HCT116 (cell line): ENCODE results near the gene SPEN. TPM values are rescaled to one million over a fixed set of nuclear protein-coding genes. Genes with fewer than 3 reads are reported as not detected.
"Not testable (repeated sequence)": the region's sequence is repeated elsewhere in the genome, so short reads cannot be mapped to it uniquely, and the experiment has no call there.

Experiments
- ATAC-seq: fragments of 200-7000 bp; cut with Tn5 transposase; 2 replicates; pipeline ENCODE4 v1.9.1; 2020; ENCODE audit warnings: mild to moderate bottlenecking, moderate library complexity
- BruUV-seq: library from RNA; stranded (reverse); fragments of 400-500 nt; replicated peaks from 2 replicates; lab custom pipeline; 2021; lab: Mats Ljungman, UMichigan
- CTCF ChIA-PET: fragments of 300-600 bp; sonication (Branson Sonifier 250); formaldehyde crosslinking; loops from one replicate; lab custom pipeline; 2021; ENCODE audit warnings: antibody characterized with exemption; lab: Charles Lee
- POLR2A ChIA-PET: fragments of 300-600, 350-600 bp; sonication (Branson Sonifier 250); formaldehyde crosslinking; loops from one replicate; lab custom pipeline; 2021; ENCODE audit warnings: antibody characterized with exemption; lab: Charles Lee
- RAD21 ChIA-PET, 2 experiments: fragments of 300-600 bp; sonication (Branson Sonifier 250); formaldehyde crosslinking; loops; one replicate each; lab custom pipeline; 2023; ENCODE audit warnings: low total read pairs in 2 of 2; ENCODE audit not compliant: uncharacterized antibody in 2 of 2, unreplicated experiment in 2 of 2, low non-redundant PET in 1 of 2; lab: Charles Lee
- DNase-seq: peaks from one replicate; pipeline ENCODE4 v3.0.0-alpha.2; 2010; ENCODE audit warnings: low read depth, low spot score
- H2AFZ ChIP-seq: fragments of 200-600 bp; shearing (Covaris generic), sonication (generic); 2 replicates; pipeline ENCODE4 v1.6.1; 2017; ENCODE audit warnings: low read depth, mixed run types, mixed read lengths, antibody characterized with exemption, low read length; ENCODE audit not compliant: poor library complexity, severe bottlenecking
- H3K27ac ChIP-seq: 2 replicates; pipeline ENCODE4 v1.5.1; 2012; ENCODE audit warnings: low read depth, low read length
- H3K27me3 ChIP-seq: fragments of 200-600 bp; sonication (generic); 2 replicates; pipeline ENCODE4 v1.6.1; 2016; ENCODE audit warnings: mixed run types, low read length, mixed read lengths; ENCODE audit not compliant: insufficient read depth
- H3K36me3 ChIP-seq, 2 experiments: fragments of 200-500 bp in 1 of 2; fragments of 200-600 bp in 1 of 2; sonication (Bioruptor generic) in 1 of 2; sonication (generic) in 1 of 2; 2 replicates each; pipeline versions ENCODE4 v1.5.1 to v1.6.1; 2014 to 2016; ENCODE audit warnings: low read length in 2 of 2, inconsistent platforms in 1 of 2, mixed read lengths in 1 of 2, mixed run types in 1 of 2; ENCODE audit not compliant: insufficient read depth in 2 of 2, control insufficient read depth in 1 of 2
- H3K4me1 ChIP-seq, 2 experiments: fragments of 200-600 bp in 1 of 2; sonication (generic) in 1 of 2; 2 replicates each; pipeline versions ENCODE4 v1.5.1 to v1.6.1; 2012 to 2017; ENCODE audit warnings: low read length in 2 of 2, inconsistent platforms in 1 of 2, mild to moderate bottlenecking in 1 of 2, mixed read lengths in 1 of 2, mixed run types in 1 of 2, moderate library complexity in 1 of 2; ENCODE audit not compliant: insufficient read depth in 2 of 2, control insufficient read depth in 1 of 2
- H3K4me2 ChIP-seq: fragments of 200-600 bp; sonication (generic); 2 replicates; pipeline ENCODE4 v1.6.1; 2017; ENCODE audit warnings: mixed run types, low read length, mixed read lengths
- H3K4me3 ChIP-seq, 2 experiments: fragments of 200-600 bp in 1 of 2; sonication (generic) in 1 of 2; replicated peaks in 1 of 2; 2 replicates each; pipeline ENCODE4 v1.5.1; 2011 to 2016; ENCODE audit warnings: low read length in 2 of 2, control low read depth in 1 of 2, low read depth in 1 of 2, mild to moderate bottlenecking in 1 of 2, mixed read lengths in 1 of 2, mixed run types in 1 of 2
- H3K79me2 ChIP-seq: fragments of 200-600 bp; sonication (generic); 2 replicates; pipeline ENCODE4 v1.6.1; 2017; ENCODE audit warnings: mild to moderate bottlenecking, mixed run types, low read length, moderate library complexity, mixed read lengths; ENCODE audit not compliant: insufficient read depth
- H3K9ac ChIP-seq: fragments of 200-600 bp; sonication (generic); 2 replicates; pipeline ENCODE4 v1.6.1; 2016; ENCODE audit warnings: low read length, mixed read lengths
- H3K9me2 ChIP-seq: fragments of 200-600 bp; sonication (generic), shearing (Covaris generic); 2 replicates; pipeline ENCODE4 v1.6.1; 2017; ENCODE audit warnings: mixed run types, mild to moderate bottlenecking, moderate library complexity; ENCODE audit not compliant: insufficient read depth
- H3K9me3 ChIP-seq, 2 experiments: fragments of 200-500 bp in 1 of 2; fragments of 200-600 bp in 1 of 2; sonication (Bioruptor generic) in 1 of 2; sonication (generic) in 1 of 2; 2 replicates each; pipeline ENCODE4 v1.6.1; 2014 to 2017; ENCODE audit warnings: low read length in 2 of 2, mixed read lengths in 2 of 2, inconsistent platforms in 1 of 2, low read depth in 1 of 2, mild to moderate bottlenecking in 1 of 2, mixed run types in 1 of 2, moderate library complexity in 1 of 2; ENCODE audit not compliant: control insufficient read depth in 1 of 2, insufficient read depth in 1 of 2
- H4K20me1 ChIP-seq: fragments of 200-600 bp; sonication (generic), shearing (Covaris generic); 2 replicates; pipeline ENCODE4 v1.6.1; 2017; ENCODE audit warnings: mixed run types, mild to moderate bottlenecking, moderate library complexity; ENCODE audit not compliant: insufficient read depth
- ATF3 ChIP-seq: IDR thresholded peaks from 2 replicates; pipeline ENCODE4 v1.6.1; 2012
- EGR1 ChIP-seq: IDR thresholded peaks from 2 replicates; pipeline ENCODE4 v1.6.1; 2012; ENCODE audit warnings: low read depth
- EZH2 ChIP-seq: fragments of 200-600 bp; sonication (generic); IDR thresholded peaks from 2 replicates; pipeline ENCODE4 v1.6.1; 2017; ENCODE audit warnings: antibody characterized with exemption, mixed run types
- FOSL1 ChIP-seq: IDR thresholded peaks from 2 replicates; pipeline ENCODE4 v1.6.1; 2012; ENCODE audit warnings: low read depth
- JUND ChIP-seq: IDR thresholded peaks from 2 replicates; pipeline ENCODE4 v1.6.1; 2012
- MAX ChIP-seq: IDR thresholded peaks from 2 replicates; pipeline ENCODE4 v1.6.1; 2012
- REST ChIP-seq: IDR thresholded peaks from 2 replicates; pipeline ENCODE4 v1.6.1; 2012; ENCODE audit warnings: low read depth
- SRF ChIP-seq: IDR thresholded peaks from 2 replicates; pipeline ENCODE4 v1.6.1; 2012; ENCODE audit warnings: low read depth
- ZBTB33 ChIP-seq: IDR thresholded peaks from 2 replicates; pipeline ENCODE4 v1.6.1; 2011; ENCODE audit warnings: mild to moderate bottlenecking, low read length, moderate library complexity; ENCODE audit not compliant: insufficient replicate concordance; ENCODE audit errors: extremely low read depth
- ZFX ChIP-seq: fragments of 450-650 bp; IDR thresholded peaks from 2 replicates; pipeline ENCODE4 v1.6.1; 2017
- ZNF274 ChIP-seq: fragments of 200-500 bp; sonication (Bioruptor generic); IDR thresholded peaks from 2 replicates; pipeline ENCODE4 v1.6.1; 2014; ENCODE audit warnings: mild to moderate bottlenecking, low read depth, low read length, inconsistent platforms
- intact Hi-C: fragments of 100-400 bp; cut with micrococcal nuclease; formaldehyde crosslinking; loops from 2 replicates; pipeline ENCODE4 v1.10.0; 2022
- total RNA-seq: library from RNA; stranded (reverse); gene quantifications from one replicate; pipeline ENCODE4 v1.2.1, GENCODE V29; 2021; ENCODE audit not compliant: unreplicated experiment

Gene SPEN
- total RNA-seq, 1 experiment from 2014 or later = 58.6 TPM

GRCh38 chr1:15807549-15807948 is 40.0 kb upstream of the SPEN start, which contains the start of gene UQCRHL:
Gene UQCRHL, minus strand, starts transcription at chr1:15807649. Its CDS starts 0 bp downstream, at chr1:15807649.
- H4K20me1 ChIP-seq, BruUV-seq, ATAC-seq, intact Hi-C loops, H3K27ac ChIP-seq, DNase-seq, H3K4me3 ChIP-seq, H3K4me2 ChIP-seq, H2AFZ ChIP-seq, H3K79me2 ChIP-seq, H3K9me3 ChIP-seq, H3K9me2 ChIP-seq, H3K27me3 ChIP-seq, RAD21 ChIA-PET, H3K36me3 ChIP-seq, H3K9ac ChIP-seq: not testable (repeated sequence)
- ChIA-PET POLR2A (interaction anchor here (1.3 kb wide), 1 partner anchor 26 kb away, joined by 3 read pairs; no protein-coding TSS in a partner anchor), CTCF (interaction anchor here (1.4 kb wide), 1 partner anchor 8 kb away, joined by 6 read pairs; no protein-coding TSS in a partner anchor)
- peaks cover 6 to 14% of the 10 kb centered on the region in 2 experiments; a peak in 3 of 4 replicates for H3K4me1 ChIP-seq

GRCh38 chr1:15808955-15809354 is 38.6 kb upstream of the SPEN start:
- RAD21 ChIA-PET = no interaction called here
- Histone ChIP-seq H2AFZ (no peak overlapping the region), H3K27me3 (no peaks in the 10 kb centered on the region), H3K79me2 (no peaks in the 10 kb centered on the region), H3K9ac (no peak overlapping the region), H3K4me1 (peaks cover 3% of the 10 kb centered on the region in 2 experiments; a peak in 3 of 4 replicates), H3K27ac (no peak overlapping the region), H3K36me3 (no peaks in the 10 kb centered on the region), H3K9me2 (no peaks in the 10 kb centered on the region), H3K4me3 (no peak overlapping the region), H4K20me1 (no peaks in the 10 kb centered on the region), H3K4me2 (no peak overlapping the region), H3K9me3 (no peaks in the 10 kb centered on the region)
- intact Hi-C loops = no loop called here
- POLR2A ChIA-PET = interaction anchor here (0.6 kb wide), 1 partner anchor 555 kb away, joined by 4 read pairs; no protein-coding TSS in a partner anchor
- no TSS peak for BruUV-seq
- ATAC-seq (no peak), DNase-seq (no peak)
- CTCF ChIA-PET = no interaction called here
- TF ChIP-seq SRF (no peak), ZBTB33 (no peak), FOSL1 (no peak), MAX (no peak), JUND (no peak), ZNF274 (no peak), ZFX (no peak), EGR1 (no peak), ATF3 (no peak), EZH2 (no peak), REST (no peak)
